Activated CD4-positive, CD25-positive, alpha-beta regulatory T cell treated with anti-CD3 and anti-CD28 coated beads, Interleukin-2, amount 50 U/mL, for 16 hours (primary cell): Measurements from ENCODE around the gene ANK3.

Experiments
- DNase-seq: peaks from one replicate; pipeline ENCODE4 v3.0.0-alpha.2; 2020; ENCODE audit warnings: low read depth, low spot score

Gene ANK3

GRCh38 chr10:60234551-60234950 lies 155.1 kb downstream of the ANK3 start:
- no peak for DNase-seq

- DNase-seq, result no peak
Observed at GRCh38 chr10:60230892-60231291, 158.8 kb downstream of the ANK3 start.

GRCh38 chr10:60224066-60224705 lies 165.5 kb downstream of the ANK3 start:
- no peak for DNase-seq

- DNase-seq, result no peak
Observed at GRCh38 chr10:60222047-60222446, 167.6 kb downstream of the ANK3 start.

GRCh38 chr10:60212195-60212594 lies 177.5 kb downstream of the ANK3 start:
- no peak for DNase-seq

GRCh38 chr10:60209874-60210570 lies 179.7 kb downstream of the ANK3 start:
- no peak for DNase-seq

- no peak for DNase-seq
Observed at GRCh38 chr10:60208676-60209269, 180.9 kb downstream of the ANK3 start.

GRCh38 chr10:60207894-60208293 lies 181.8 kb downstream of the ANK3 start:
- DNase-seq, result no peak

- DNase-seq, result no peak
Observed at GRCh38 chr10:60206735-60207134, 182.9 kb downstream of the ANK3 start.

- no peak for DNase-seq
Observed at GRCh38 chr10:60205741-60206140, 183.9 kb downstream of the ANK3 start.

GRCh38 chr10:60203993-60204618 lies 185.6 kb downstream of the ANK3 start:
- no peak for DNase-seq

GRCh38 chr10:60200682-60201053 lies 189.0 kb downstream of the ANK3 start:
- no peak for DNase-seq

GRCh38 chr10:60200012-60200681 lies 189.5 kb downstream of the ANK3 start:
- no peak for DNase-seq

GRCh38 chr10:60197206-60197605 lies 192.5 kb downstream of the ANK3 start:
- DNase-seq, result no peak

GRCh38 chr10:60194421-60194820 lies 195.3 kb downstream of the ANK3 start:
- no peak for DNase-seq

- DNase-seq, result no peak
Observed at GRCh38 chr10:60192946-60193345, 196.7 kb downstream of the ANK3 start.

GRCh38 chr10:60189861-60190475 lies 199.7 kb downstream of the ANK3 start:
- DNase-seq, result no peak

- no peak for DNase-seq
Observed at GRCh38 chr10:60188548-60188947, 201.1 kb downstream of the ANK3 start.

GRCh38 chr10:60187691-60188090 lies 202.0 kb downstream of the ANK3 start:
- no peak for DNase-seq

GRCh38 chr10:60186315-60187071 lies 203.2 kb downstream of the ANK3 start:
- DNase-seq, result no peak

GRCh38 chr10:60185421-60185820 lies 204.3 kb downstream of the ANK3 start:
- DNase-seq, result no peak
